ENCODE results near the gene MARCKSL1.
"Not testable (repeated sequence)": the region's sequence is repeated elsewhere in the genome, so short reads cannot be mapped to it uniquely, and the experiment has no call there.

MARCKSL1 gene

DNA sequence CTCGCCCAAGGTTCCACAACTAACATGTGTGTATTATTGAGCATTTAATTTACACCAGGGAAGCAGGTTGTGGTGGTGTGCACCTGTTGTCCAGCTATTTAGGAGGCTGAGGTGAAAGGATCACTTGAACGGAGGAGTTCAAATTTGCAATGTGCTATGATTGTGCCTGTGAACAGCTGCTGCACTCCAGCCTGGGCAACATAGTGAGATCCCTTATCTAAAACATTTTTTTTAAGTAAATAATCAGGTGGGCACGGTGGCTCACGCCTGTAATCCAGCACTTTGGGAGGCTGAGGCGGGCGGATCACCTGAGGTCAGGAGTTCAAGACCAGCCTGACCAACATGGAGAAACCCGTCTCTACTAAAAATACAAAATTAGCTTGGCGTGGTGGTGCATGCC lies 51.3 kb downstream of the MARCKSL1 start:
- DNase-seq: not testable (repeated sequence)

Measured in DMS53 (cell line).